Measurements from ENCODE around the gene AUP1.
A peak's percentile ranks its signal among the peaks of the same experiment; 100 is the strongest.

AUP1 gene

GRCh38 chr2:74556831-74557370 lies 27.4 kb upstream of the AUP1 start:
- no peak for DNase-seq

- DNase-seq = no peak
Observed at GRCh38 chr2:74556159-74556558, 26.7 kb upstream of the AUP1 start.

GRCh38 chr2:74555610-74556103 lies 26.2 kb upstream of the AUP1 start:
- DNase-seq = no peak

GRCh38 chr2:74554820-74555531 lies 25.5 kb upstream of the AUP1 start:
- peak; percentile 46 for DNase-seq

- DNase-seq = peak; percentile 86
Observed at GRCh38 chr2:74553892-74554819, 24.6 kb upstream of the AUP1 start, which contains the start of the genes DOK1 and LOXL3. DOK1 (plus strand) TSS chr2:74554720; CDS start chr2:74554755, 35 bp downstream. LOXL3 (minus strand) TSS chr2:74553942; CDS start chr2:74552634, 1,308 bp downstream.

- no peak for DNase-seq
Observed at GRCh38 chr2:74552914-74553811, 23.7 kb upstream of the AUP1 start.

- no peak for DNase-seq
Observed at GRCh38 chr2:74551942-74552913, 22.7 kb upstream of the AUP1 start.

GRCh38 chr2:74551530-74551929 lies 22.0 kb upstream of the AUP1 start:
- no peak for DNase-seq

- DNase-seq = no peak
Observed at GRCh38 chr2:74550231-74550630, 20.7 kb upstream of the AUP1 start.

- DNase-seq = no peak
Observed at GRCh38 chr2:74548900-74549826, 19.7 kb upstream of the AUP1 start.

- DNase-seq = no peak
Observed at GRCh38 chr2:74548285-74548899, 18.9 kb upstream of the AUP1 start.

- no peak for DNase-seq
Observed at GRCh38 chr2:74546004-74546403, 16.5 kb upstream of the AUP1 start.

GRCh38 chr2:74544634-74545033 lies 15.1 kb upstream of the AUP1 start:
- DNase-seq = no peak

GRCh38 chr2:74542978-74543377 lies 13.5 kb upstream of the AUP1 start:
- no peak for DNase-seq

GRCh38 chr2:74540291-74540690 lies 10.8 kb upstream of the AUP1 start:
- DNase-seq = no peak

- DNase-seq = no peak
Observed at GRCh38 chr2:74538881-74539339, 9.4 kb upstream of the AUP1 start.

- no peak for DNase-seq
Observed at GRCh38 chr2:74537140-74537539, 7.6 kb upstream of the AUP1 start.

- no peak for DNase-seq
Observed at GRCh38 chr2:74536166-74536950, 6.9 kb upstream of the AUP1 start.

All from activated CD4-positive, alpha-beta T cell treated with anti-CD3 and anti-CD28 coated beads, Interleukin-2, amount 50 U/mL, for 16 hours (primary cell).